NCI-H2171 (cell line): ENCODE results near the gene RBM3.

Experiments used
- DNase-seq: peaks from one replicate; lab custom pipeline; 2025; lab: John Stamatoyannopoulos, UW

Gene RBM3

DNA sequence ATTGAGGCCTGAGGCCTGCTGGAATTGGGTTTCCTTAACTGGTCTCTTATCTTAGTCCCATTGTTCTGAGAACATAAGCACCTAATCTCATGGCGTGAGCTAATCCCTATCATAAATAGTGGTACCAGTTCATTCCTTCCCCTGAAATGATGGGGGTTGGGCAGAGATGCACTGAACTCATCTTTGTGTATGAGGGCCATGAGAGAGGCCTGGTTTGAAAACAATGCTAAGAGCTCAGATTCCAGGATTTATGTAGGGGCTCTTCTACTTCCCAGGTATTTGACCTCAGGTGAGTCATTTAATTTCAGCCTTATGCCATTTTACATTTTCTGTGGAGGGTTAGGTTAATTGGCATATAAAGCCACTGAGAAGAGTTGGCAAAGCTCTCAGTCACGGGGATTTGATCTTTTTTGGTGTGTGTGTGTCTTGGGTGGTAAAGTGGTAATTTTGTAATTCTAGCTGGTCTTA lies 4.4 kb downstream of the RBM3 start:
- DNase-seq, result no peak

DNA sequence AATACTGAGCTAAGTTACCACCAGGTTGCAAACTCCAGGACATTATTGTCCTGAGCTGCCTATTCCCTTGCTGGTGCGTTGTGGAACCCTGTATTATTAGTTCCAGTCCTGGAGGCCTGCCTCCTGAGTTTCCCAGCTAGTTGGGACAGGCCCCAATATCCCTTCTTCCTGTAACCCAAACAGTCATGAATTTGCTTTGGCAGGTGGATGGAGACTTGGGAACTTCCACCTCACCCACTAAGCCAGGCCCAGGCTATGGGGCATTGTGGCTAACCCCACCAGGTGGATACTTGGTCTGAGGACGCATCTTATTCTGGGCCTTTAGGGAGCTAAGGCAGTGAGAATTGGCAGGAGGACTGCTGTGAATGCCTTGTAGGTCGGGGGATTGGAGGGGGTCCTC lies 5.0 kb downstream of the RBM3 start:
- DNase-seq, result no peak

DNA sequence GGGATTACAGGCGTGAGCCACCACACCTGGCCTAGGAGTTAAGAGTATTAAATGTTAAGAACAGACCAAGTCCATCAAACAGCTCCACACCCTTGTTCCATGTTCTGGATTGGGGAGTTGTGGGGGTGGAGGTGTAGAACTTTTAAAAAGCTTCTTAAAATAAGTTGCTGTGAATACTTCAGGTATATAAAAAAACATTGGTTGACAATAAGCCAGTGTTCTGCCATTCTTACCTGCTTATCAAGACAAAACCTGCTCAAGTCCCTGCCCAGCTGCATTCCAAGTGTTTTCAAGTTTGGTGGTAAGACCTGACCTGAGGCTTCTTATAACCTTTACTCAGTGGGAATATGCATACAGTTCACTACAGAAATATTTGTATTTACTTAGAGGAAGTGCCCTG lies 6.4 kb downstream of the RBM3 start:
- DNase-seq, result no peak

DNA sequence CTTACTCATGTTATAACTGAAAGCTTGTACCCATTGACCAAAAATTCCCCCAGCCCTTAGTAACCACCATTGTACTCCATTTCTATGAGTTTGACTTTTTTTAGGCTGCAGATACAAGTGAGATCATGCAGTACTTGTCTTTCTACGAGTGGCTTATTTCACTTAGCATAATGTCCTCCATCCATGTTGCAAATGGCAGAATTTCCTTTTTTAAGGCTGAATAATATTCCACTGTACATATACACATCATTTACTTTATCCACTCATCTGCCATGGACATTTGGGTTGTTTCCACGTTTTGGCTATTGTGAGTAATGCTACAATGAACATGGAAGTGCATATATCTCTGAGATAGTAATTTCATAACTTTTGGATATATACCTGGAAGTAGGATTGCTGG lies 10.4 kb downstream of the RBM3 start:
- no peak for DNase-seq

DNA sequence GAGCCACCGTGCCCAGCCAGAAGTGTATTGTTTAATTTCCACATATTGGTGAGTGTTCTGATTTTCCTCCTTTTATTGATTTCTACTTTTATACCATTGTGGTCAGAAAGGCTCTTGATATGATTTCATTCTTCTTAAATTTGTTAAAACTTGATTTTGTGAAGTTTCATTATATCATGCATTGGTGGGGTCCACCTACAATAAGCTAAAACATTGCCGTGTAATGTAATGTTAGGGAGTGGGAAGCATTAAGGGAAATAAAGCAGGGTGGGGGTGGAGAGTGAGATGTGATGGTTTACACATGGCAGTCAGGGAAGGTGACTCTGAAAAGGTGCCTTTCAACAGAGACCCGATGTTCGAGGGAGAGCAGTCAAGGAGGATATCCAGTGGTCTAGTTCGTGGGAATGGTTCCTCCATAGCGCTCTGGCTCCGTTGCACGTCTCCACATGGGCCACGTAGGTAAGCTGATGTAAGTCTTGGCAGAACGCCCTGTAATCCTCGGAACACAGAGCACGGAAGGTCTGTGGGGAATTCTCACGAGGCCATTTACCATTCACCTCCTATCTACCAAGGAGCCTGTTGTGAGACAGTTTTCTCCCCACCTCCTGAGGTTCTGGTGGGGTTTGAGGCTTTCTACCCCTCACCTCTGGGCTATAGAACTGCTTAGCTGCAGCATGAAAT lies 15.3 kb downstream of the RBM3 start:
- DNase-seq, result peak; percentile 77

DNA sequence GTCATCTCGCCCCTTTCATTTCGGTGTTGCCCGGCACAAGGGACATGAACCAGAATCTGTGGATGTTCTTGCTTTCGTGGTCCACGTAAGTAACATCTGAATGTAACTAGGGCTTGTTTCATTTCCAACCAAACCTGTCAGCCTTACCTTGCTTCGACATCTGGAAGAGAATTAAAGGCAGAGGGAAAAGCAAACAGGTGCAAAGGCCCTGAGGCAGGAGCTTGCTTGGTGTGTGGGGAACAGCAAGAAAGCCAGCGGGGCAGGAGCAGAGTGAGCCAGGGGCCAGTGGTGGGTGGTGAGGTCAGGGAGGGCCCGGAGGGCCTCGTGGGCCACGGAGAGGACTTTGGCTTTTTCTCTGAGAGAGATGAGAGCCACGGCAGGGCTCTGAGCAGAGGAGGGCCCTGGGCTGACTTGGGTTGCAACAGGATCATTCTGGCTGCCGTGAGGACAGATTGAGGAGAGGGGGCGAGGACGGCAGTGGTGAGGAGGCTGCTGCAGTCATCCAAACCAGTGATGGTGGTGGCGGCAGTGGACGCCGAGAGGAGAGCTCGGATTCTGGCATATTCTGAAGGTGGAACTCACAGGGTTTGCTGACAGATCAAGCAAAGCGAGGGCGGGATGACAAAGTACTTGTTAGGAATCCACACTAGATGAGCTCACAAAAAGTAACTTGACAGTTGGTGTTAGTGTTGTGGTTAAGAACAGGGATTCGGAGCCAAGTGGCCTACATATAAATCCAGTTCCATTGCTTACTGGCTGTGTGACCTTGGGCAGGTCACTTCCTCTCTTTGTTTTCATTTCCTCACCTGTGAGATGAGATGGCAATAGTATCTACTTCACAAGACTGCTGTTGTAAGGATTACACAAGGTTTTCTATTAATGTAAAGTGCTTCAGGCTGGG lies 16.2 kb downstream of the RBM3 start:
- no peak for DNase-seq

DNA sequence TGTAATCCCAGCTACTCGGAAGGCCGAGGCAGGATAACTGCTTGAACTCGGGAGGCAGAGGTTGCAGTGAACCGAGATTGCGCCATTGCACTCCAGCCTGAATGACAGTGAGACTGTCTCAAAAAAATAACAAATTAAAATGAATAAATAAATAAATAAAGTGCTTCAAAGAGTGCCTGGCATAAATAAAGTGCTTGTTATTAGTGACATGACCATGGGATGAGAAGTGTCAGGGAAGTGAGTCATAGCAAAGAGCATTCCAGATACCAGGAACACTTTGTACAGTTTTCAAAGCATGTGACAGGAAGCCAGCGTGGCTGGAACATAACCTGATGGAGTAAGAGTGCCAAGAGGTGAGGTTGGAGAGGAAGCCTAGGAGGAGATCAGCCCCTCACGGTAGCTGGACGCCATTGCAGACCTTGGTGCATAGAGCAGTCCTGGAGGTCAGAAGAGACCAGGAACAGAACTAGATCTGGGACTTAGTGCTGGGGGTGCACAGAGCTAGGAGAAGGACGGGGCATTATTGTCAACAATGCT lies 17.0 kb downstream of the RBM3 start:
- DNase-seq, result no peak

DNA sequence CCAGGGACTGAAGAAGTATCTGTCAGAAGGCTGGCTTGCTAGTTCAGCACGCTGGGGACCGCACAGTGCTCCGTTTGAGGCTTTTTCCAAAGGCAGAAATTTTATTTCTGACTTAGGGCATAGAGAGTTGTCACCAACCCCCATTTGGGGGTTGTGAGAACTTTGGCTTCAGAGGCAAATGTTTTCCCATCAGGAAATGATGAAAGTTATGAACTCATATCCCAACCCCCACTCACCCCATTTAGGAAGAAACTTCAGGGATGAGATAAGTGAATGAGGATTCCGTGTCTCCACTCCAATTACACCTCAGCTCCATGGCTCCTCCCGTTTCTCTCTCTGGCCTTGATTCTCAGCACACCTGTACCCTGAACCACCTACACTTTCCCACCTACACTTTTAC lies 18.7 kb downstream of the RBM3 start:
- no peak for DNase-seq

DNA sequence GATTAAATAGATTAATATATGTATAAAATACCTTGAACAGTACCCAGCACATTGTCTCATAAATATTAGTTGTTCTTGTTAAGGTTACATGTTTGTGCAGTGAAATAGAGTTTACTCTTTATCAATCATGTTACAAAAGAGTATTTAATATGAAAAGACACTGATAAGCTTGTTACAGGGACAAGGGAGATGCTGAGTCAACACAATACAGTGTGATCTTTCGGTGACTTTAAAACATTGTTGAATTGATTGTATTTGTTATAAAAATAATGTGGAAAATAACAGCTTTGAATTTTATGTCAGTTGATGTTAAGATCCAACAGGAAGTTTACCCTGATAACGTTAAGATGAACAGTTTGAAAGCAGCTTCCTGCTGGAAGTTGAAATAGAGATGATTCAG lies 21.6 kb downstream of the RBM3 start:
- no peak for DNase-seq

DNA sequence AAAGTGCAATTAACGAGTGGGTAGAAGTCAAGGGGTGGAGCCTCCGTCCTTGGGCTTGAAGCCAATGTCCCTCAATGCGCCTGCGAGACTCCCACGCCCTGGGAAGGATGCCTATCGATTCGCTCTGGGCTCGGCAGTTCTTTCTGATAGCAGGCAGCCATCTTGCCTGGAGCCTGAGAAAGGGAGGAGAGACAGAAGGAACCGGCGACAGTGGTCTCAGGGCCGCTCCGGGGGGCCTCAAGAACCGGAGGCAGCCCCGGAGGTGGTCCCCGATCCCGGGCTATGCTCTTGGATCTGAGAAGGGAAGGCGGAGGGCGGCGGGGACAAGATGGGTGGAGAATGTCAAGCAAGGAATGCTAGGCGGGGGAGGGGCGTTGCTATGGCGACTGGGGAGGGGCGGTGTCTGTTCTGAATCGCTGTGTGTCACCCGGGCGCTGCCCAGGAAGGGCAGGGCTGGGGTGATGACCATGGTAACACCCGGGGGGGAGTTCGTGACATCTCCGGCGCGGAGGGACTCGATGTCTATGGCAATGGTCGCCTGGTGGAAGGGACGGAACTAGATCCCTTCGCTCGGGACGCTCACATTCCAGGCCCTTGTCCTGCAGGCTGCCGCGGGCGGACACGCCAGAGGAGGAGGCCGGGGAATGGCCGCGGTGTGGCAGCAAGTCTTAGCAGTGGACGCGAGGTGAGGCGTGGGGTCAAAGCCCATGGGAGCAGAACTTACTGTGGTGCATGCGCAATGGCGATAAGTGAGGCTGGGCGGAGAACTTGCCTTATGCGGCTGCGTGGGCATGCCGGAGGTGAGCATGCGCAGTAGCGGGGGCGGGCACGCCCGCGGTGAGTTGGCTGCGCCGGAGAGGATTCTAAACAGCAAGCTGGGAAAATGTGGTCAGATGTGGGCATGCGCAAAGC lies 23.3 kb downstream of the RBM3 start, which contains the start of gene WDR13:
TSS of gene WDR13 (plus strand) at position 140 of the 912 bp plus-strand sequence. CDS start at position 645, 505 bp downstream.
- DNase-seq, result peak; percentile 78

DNA sequence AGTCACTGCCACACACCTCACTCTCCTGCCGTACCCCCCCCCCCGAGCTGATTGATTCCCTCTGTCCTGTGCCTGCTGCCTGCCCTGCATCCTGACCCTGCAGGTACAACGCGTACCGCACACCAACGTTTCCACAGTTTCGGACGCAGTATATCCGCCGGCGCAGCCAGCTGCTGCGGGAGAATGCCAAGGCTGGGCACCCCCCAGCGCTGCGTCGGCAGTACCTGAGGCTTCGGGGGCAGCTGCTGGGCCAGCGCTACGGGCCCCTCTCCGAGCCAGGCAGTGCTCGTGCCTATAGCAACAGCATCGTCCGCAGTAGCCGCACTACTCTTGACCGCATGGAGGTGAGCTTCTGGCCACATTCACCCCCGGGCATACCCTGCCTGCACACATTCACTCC lies 24.3 kb downstream of the RBM3 start:
- DNase-seq, result no peak

DNA sequence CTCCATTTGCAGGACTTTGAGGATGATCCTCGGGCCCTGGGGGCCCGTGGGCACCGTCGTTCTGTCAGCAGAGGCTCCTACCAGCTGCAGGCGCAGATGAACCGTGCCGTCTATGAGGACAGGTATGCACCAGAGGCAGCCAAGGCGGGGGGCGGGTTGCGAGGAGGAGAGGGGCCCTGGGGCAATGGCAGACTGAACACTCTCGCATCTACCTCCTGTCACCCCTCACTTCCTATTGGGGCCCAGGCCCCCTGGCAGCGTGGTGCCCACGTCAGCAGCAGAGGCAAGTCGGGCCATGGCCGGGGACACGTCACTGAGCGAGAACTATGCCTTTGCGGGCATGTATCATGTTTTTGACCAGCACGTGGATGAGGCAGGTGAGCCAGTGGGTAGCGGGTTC lies 25.1 kb downstream of the RBM3 start:
- DNase-seq, result no peak

DNA sequence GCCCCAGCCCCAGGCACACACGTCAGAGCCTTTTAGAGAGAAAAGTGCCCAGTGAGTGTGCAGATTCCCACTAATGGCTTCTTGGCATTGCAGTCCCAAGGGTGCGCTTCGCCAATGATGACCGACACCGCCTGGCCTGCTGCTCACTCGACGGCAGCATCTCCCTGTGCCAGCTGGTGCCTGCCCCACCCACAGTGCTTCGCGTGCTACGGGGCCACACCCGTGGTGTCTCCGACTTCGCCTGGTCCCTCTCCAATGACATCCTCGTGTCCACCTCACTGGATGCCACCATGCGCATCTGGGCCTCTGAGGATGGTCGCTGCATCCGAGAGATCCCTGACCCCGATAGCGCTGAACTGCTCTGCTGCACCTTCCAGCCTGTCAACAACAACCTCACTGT lies 25.9 kb downstream of the RBM3 start:
- DNase-seq, result no peak

DNA sequence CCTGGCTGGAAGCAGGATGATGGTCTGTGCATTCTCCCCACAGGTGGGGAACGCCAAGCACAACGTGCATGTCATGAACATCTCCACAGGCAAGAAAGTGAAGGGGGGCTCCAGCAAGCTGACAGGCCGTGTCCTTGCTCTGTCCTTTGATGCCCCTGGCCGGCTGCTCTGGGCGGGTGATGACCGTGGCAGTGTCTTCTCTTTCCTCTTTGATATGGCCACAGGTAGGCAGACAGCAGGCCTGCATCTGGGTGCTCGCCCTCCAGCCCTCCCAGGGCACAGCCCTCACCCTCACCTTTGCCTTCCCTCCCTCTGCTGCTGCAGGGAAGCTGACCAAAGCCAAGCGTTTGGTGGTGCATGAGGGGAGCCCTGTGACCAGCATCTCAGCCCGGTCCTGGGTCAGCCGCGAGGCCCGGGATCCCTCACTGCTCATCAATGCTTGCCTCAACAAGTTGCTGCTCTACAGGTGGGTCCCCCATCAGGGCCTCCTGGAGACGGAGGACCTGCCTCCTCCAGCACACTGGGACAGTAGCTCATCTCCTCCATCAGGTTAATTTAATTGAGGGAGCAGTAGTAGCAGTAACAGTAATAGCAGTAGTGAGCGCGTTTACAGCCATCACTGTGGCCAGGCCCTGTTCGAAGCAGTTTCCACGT lies 27.6 kb downstream of the RBM3 start:
- DNase-seq, result no peak

DNA sequence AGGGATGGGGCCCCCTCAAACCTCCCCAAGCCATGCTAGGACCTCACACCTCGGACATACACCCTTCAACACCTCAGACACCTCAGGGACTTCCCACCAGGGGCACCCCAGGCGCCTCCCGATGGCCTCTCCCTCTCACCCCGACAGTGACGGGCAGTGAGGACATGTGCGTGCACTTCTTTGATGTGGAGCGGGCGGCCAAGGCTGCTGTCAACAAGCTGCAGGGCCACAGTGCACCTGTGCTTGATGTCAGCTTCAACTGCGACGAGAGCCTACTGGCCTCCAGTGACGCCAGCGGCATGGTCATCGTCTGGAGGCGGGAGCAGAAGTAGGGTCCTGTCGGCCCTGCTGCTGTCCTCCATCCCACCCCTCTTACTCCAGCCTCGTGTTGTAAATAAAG lies 30.4 kb downstream of the RBM3 start:
- DNase-seq, result no peak

DNA sequence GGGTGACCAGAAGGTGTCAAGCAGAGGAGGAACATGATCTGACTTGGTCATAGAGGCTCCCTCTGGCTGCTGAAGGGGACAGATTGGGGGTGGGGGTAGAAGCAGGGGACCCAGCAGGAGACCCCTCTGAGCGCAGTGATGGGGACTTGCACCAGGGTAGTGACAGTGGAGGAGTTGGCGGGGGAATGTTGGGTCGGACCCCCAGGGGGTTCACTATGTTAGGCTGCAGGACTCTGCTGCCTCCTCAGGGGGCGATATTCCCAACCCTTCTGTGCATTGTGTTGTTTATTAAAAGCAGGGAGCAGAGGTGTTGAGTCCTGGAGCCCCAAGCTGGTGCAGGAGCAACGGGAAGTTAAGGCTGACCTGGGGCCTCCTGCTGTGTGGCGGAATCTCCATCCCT lies 31.8 kb downstream of the RBM3 start:
- DNase-seq, result no peak

DNA sequence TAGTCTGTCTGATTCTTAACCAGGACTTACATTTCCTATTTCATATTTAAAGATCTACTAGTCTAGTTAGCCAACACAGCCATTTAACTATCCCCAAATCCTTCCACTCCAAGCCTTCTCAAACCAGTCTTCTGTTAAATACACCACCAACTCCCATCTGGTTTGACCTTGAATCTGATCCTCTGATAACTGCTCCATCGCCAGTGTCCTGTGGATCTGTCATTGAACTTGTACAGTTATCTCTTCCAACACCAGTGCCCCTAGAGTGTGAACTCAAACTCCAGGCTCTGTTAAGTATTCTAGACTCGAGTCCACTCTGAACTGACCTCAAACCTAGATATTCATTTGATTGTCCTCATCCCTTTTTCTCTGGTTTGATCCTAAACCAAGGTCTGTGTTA lies 37.4 kb downstream of the RBM3 start:
- no peak for DNase-seq

DNA sequence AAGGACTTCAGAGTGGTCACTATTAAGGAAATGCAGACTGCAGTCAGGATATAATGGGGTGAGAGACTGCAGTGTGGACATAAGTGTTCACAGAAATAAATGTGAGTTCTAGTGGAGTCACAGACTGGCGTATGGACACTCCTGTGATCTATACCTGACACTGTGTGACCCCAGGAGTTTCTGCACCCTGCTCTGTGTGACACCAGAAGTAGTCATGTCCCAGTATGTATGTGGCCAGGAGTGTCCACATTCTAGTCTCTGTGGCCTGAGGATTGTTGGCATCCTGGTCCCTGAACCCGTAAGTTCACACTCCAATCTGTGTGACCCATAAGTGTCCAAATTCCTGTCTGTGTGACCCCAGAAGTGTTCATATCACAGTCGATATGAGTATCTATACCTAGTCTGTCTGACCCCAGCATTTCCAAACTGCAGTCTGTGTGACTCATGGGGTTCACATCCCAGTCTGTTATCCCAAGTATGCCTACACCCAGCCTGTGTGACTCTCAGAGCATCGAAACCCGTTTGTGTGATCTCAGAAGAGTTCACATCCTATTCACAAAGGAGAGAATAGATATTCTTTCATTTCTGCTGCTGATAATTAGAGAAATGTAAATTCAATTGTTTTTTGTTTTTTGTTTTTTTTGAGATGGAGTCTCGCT lies 39.3 kb downstream of the RBM3 start:
- no peak for DNase-seq

DNA sequence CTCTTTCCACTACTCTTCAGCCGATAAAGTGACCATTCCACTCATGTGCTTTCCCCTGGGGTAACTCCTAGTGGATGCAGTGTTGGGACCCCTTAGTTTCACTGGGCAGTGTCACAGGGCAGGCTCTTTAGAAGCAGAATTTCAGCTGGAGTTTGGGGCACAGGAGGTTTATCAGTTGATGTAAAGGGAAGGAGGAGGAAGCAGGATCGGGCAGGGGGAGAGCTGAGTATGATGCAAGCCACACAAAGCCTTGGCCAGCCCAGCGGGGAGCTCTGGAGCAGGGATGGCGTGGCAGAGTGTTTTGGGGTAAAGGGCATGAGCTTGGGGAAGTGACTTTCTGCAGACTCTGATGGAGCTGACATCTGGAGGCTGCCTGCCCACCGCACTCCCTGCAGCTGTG lies 42.3 kb downstream of the RBM3 start:
- DNase-seq, result no peak

DNA sequence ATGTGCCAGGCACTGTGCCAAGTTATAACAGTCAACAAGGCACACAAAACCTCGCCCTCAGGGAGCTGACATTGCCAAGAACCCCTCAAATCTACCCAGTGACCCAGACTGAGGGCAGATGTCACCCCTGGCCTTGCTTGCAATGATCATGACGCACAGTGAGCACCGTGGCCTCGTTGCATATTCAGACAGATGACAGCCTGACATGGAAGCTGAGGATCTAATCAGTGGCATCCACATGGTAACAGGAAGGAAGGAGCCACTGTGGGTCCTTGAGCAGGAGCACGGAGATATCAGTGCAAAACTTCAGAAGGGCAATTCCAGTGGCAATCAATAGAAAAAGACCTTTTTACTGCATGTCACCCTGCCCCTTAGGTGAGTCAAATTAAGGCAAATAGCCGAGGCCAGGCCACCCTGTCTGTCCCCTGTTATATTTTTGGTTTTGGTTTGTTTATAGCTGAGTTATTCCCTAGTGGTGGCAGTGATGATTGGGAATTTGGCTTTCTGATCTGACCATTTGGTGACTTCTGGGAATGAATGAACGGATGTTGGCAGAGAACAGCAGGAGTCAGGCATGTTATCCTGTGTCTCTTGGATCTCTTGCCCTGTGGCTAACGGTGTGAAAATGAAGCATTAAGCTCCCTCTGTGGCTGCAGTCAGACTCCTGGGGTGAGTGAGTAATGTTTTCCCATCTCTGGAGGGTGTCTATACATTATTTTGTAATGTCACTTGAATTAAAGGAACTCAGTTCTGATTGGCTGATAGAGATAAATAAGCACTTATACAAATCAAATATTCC lies 43.5 kb downstream of the RBM3 start:
- no peak for DNase-seq
